Islet precursor cell (in vitro differentiated cells): ENCODE data around the gene KDF1.

Source experiments
- DNase-seq: peaks from one replicate; pipeline ENCODE4 v3.0.0-alpha.2; 2018

KDF1 gene, protein sequence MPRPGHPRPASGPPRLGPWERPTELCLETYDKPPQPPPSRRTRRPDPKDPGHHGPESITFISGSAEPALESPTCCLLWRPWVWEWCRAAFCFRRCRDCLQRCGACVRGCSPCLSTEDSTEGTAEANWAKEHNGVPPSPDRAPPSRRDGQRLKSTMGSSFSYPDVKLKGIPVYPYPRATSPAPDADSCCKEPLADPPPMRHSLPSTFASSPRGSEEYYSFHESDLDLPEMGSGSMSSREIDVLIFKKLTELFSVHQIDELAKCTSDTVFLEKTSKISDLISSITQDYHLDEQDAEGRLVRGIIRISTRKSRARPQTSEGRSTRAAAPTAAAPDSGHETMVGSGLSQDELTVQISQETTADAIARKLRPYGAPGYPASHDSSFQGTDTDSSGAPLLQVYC

GRCh38 chr1:26959722-26960624, at the start of gene KDF1:
TSS of gene KDF1 (minus strand) at chr1:26960468. CDS start at chr1:26952380, 8,088 bp downstream.
- peak; percentile 88 for DNase-seq

- peak; percentile 78 for DNase-seq
These were observed 49.4 kb upstream of the KDF1 start for GRCh38 chr1:27009601-27010197.

- DNase-seq, result peak; percentile 98
These were observed 47.8 kb upstream of the KDF1 start for GRCh38 chr1:27007909-27008582.

GRCh38 chr1:27006683-27007082, 46.4 kb upstream of the KDF1 start:
- peak; percentile 49 for DNase-seq

- no peak for DNase-seq
These were observed 45.6 kb upstream of the KDF1 start for GRCh38 chr1:27005648-27006496.

- DNase-seq, result no peak
These were observed 44.9 kb upstream of the KDF1 start for GRCh38 chr1:27005166-27005530.

DNA sequence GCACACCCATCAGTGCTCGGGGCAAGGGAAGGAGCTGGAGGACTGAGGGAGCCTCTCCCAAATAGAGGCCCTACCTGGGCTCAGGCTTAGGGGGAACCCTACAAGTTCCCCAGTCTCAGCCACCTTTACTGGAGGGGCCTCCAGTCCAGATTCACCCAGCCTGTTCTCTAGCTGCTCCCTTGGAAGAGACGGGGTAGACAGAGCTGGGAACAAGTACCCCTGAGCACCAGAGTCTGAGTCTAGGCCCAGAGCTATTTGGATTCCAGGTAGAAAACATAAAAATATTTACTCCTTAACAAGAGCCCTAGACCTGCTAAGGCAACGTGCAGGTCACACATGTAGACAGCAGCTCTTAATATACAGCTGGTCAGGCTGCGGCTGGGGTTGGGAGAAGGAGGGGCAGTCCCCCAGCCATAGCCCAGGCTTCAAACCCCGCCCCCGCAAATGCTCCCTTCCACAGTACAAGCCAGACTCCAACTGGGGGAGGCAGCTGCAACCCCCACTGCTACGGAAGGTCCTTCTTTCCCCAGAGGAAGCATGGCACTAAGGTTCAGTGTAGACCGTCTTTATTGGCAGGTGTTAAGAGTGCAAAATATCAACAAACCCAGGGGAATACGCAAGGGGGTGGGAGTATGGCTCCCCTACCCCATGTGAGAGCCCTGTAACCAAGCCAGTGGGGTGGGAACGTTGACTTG, 44.4 kb upstream of the KDF1 start:
- peak; percentile 76 for DNase-seq

DNA sequence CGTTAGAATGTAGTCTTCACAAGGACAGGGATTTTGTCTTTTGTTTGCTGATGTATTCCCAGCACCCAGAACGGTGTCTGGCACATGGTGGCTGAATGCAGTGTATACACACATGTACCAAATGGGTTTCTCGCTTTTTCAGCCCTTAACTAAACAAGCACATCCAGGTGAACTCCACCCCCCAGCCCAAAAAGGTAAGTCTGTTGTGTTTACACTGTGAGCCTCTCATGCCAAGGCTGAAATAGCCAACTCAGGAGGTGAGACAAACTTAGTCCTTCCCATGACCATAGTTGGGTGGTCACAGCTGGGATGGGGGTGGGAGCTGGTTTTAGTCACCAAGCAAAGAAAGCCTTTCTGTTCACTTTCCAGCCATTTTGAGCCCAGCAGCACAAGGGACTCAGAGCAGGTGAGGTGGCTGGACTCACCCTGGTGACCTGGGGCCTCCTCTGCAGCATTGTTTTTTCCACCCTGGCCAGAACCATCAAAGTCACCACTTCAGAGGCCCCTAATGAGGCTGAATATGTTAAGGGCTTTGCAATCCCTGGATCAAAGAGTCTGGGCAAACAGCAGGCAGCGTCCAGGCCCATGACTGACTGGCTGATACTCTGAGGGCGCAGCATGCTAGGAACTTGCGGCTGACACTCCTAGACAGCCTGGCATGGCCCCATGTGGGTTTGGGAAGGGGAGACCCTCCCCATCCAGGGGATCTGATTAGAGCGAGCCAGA, 43.6 kb upstream of the KDF1 start:
- peak; percentile 70 for DNase-seq

- peak; percentile 95 for DNase-seq
These were observed 41.5 kb upstream of the KDF1 start for GRCh38 chr1:27001570-27002360.

GRCh38 chr1:27000817-27001460, 40.7 kb upstream of the KDF1 start:
- peak; percentile 71 for DNase-seq

DNA sequence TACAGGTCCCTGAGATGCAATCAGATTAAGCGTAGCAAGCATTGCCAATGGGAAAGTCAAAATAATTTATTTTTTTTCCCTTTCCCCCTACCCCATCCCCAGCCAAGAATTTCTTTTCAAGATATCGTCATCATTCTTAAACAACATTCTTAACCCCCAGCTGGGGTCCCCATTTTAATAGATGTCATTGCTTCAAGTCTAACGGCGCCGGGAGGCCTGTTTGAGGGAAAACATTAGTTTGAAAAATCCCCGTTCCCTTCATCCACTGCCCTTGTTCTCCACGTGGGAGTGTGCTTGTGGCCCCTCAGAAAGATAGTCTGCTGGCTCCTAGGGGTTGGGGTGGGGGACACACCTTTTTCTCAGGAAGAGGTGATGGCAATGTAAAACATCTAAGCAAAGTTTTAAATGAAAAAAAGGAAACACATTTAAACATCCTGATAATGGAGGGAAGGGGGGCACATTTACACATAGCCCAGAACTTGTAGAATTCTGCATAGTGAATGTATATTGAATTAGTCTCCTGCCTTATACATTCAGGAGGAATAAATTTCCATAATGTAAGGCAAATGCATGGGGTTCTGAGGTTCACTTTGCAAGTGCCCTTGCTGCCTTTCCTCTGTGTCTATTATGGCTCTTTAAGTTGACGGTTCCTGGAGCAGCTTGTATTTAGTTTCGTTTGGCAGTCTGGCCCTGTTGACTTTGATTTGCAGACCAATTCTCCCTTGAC, 40.0 kb upstream of the KDF1 start:
- DNase-seq, result no peak

DNA sequence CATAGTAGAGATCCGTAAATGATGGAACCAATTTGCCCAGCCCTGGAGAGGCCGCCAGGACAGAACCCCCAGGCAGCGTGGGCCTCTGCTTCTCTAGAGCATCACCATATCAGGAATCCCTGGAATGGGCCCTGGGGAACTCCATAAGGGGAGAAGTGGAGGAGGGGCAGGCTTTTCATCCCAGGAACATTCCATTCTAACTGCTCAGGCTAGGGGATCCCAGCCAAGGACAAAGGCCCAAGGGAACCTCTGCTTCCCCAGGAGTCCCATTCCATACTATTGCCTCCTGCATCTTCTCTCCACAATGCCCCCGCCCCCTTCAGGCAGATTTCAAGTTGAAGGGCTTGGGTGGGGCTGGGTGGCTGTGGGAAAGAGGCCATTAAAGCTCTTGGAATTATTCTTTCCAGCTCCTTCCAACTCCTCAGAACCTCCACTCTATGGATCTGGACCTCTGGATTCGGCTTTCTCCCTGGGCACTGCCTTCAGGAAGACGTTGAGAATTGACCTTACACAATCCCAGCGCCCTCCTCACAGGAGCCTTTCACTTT, 39.2 kb upstream of the KDF1 start:
- peak; percentile 99 for DNase-seq

- peak; percentile 76 for DNase-seq
These were observed 38.4 kb upstream of the KDF1 start for GRCh38 chr1:26998429-26999300.

DNA sequence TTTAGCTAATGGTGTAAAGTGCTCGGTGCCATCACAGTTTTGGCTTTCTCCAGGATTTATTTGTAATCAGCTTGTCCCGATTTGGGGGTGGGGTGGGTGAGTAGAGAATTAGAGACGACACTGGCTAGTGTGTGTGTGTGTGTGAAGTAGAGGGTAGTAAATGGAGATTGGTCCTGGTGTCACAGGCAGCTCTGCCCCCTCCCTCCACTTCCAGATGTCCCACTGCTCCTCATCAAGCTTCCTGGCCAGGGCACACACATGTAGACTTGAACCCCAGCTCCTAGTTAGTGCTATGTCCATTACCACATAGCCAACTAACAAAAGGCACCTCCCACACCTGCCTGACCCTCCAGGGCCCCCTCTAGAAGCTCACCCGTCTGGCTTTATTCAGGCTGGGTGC, 36.4 kb upstream of the KDF1 start:
- DNase-seq, result no peak

DNA sequence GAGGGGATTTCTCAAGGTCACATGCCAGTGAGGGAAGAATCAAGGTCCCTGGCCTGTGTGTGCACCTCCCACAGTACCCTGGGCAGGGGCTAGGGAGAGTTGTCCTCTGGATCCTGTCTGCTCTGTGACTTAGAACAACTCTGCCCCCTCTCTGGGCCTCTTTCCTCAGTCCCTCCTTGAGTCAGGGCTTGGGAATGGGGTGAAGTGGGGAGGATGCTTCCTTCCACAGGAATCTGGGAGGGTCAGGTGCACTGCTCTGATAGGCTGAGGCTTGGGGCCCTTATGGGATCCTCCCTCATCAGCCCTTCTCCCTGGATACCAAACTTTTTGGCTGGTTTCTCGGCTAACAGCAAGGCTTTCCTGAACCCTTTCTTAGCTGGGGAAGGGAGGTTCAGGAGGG, 35.8 kb upstream of the KDF1 start:
- no peak for DNase-seq

GRCh38 chr1:26994787-26995517, 34.7 kb upstream of the KDF1 start:
- no peak for DNase-seq
